GM12878 (cell line): ENCODE data around the gene UGT1A8.

ENCODE experiments used
- SRF ChIP-seq, 2 experiments: IDR thresholded peaks; 2 replicates each; pipeline ENCODE4 v1.6.1; 2011; ENCODE audit warnings: low read depth in 2 of 2, low read length in 2 of 2, mild to moderate bottlenecking in 1 of 2, moderate library complexity in 1 of 2
- TAF1 ChIP-seq: IDR thresholded peaks from 2 replicates; pipeline ENCODE4 v1.6.1; 2011; ENCODE audit warnings: mild to moderate bottlenecking, low read depth, low read length, borderline replicate concordance

GRCh38 chr2:233597522-233597921 lies 19.9 kb upstream of the UGT1A8 start:
- no peak for TF ChIP-seq TAF1
- no peak for TF ChIP-seq SRF (IDR thresholded peaks at IDR 0.05; ENCODE audit: low read depth in 2 of 2, low read length in 2 of 2)
